ENCODE data around the gene RDH14.

RDH14 gene

DNA sequence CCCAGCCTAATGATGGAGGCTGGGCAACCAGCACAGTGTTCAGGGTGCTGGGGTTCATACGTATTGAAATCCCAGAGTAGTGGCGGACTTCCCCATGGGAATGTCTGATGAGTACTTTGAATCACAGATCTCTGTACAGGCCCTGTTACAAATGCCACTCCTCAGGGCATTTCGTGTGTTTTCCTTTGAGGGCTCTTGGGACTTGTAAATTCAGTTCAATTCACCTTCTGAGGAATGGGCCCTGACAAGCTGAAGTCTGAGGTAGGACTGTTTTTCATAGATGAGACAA is 288 bp upstream of the RDH14 start:
- DNase-seq = no peak

DNA sequence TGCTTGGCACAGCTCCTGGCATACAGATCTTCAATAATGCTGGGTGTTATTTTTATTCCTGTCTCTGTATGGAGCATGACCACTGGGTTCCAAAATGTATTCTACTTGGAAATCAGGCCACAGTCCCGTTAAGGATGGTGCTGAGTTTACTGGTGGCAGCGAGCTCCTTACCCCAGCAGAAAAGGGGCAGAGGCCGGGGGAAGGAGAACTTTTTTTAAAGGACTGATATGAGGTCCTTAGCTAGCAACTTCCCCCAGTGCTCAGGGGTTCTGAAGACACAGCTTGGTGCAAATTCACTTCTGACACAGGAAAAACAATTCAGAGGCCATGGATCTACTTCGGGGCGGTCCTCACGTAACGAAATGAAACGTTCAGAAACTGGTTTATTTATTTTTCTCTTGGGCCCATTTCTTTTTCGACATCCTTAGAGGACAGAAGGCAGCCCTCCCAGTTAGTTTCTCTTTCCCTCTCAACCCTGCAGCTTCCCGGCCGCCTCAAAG is 872 bp downstream of the RDH14 start:
- no peak for DNase-seq

DNA sequence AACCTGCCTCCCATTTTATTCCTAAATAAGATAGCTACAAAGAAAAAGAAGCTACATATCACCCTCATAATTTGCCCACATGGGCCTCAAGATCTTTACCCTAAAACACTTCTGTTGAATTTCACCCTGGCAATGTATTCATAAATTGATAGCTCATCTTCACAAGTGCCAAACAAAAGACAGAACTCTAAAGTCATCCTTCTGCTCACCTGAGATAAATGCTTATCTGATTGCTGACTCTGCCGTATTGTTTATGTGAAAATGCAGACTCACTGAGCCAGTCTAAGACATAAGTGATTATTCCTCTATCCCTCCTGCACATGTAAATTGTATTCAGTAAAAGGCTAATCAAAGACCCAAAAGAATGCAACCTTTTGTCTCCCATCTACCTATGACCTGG is 2.0 kb downstream of the RDH14 start:
- DNase-seq = no peak

DNA sequence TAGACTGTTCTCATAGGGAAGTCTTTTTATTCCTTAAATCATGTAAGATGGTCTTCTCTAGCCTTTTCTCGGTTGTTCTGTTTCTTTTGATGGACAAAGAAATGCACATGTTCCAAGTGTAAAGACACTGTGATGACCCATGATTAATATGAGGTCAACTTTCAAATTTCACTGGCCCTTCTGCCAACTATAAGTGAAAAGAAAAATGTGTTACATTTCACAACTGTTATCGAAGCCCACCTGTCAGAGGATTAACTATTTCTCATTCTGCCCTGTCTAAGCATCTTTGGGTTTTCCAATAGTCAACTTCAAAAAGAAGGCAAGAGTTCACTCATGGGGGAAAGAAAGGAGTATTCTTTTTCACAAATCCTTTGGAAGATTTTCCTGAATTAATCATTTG is 3.3 kb downstream of the RDH14 start:
- no peak for DNase-seq

DNA sequence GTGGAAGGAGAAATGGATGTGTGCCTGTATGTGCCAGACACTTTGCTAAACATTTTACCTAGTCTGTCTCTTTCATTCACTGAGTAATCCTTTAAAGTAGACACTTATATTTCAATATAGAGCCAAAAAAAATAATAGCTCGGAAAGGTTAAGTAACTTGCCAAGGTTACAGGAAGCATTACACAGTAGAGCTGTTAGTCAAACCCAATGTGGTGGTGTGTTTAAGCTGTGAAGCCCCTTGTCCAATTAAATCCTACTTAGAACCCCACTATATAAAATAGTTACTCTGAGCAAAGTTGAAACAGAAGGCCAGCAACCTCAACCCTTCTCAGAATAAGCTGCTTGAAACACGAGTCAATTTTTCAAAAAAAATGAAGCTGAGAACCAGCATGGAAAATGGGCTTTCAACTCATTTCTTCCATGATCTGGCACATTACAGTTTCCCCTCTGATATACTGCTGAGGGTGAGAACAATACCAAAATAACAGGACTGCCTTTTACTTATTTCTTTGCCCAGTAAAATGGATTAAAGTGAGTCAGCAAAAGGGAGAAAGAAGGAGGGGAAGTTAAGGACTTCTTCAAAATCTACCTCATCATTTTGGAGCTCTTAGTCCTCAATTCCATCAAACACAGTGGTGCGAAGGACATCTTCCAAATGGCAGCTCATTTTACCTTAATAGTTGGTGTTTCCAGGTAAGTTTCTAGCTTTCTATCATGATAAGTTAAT is 7.9 kb downstream of the RDH14 start:
- DNase-seq = no peak

DNA sequence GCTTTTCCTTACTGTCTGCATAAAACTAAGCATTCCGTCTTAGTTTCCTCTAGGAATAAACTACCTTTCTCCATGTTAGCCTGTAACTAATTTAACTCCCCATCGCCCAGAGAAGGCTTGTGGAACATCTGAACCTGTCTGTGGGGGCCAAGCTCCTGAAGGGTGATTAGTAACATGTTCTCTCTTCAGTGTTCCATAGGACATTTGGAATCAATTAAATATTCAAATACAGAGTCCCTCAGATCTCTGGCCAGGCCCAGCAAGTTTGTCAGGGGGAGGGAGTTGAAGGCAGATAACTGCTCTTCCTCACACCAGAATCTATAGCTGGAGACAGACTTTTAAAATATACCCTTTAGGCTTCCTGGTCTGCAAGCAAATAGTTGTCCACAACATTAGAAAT is 8.8 kb downstream of the RDH14 start:
- no peak for DNase-seq

DNA sequence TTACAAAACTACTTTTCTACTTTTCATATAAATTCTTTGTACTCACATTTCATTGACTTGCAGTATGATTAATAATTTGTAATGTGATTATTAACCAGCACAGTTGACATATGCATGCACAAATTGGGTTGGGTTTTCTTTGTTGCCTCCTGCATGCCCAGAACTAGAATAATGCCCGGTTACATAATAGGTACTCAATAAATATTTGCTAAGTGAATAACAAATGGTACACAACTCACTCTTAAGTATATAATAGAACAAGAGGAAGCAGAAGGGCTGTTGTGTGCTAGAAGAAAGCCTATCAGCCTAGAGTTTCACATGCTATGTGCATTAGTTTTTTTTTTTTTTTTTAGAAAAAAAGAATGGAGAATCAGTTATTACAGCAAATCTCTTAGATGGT is 9.3 kb downstream of the RDH14 start:
- DNase-seq = no peak

DNA sequence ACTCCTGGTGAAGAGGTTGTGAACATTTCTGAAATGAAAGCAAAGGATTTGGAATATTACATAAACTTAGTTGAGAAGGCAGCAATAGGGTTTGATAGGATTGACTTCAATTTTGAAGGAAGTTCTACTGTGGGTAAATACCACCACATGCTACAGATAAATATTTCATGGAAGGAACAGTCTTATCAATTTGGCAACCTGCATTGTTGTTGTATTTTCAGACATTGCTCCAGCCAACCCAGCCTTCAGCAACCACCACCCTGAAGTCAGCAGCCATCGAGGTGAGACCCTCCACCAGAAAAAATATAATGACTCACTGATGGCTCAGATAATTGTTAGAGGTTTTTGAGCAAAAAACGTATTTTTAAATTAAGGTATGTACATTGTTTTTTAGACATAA is 10.0 kb downstream of the RDH14 start:
- no peak for DNase-seq

DNA sequence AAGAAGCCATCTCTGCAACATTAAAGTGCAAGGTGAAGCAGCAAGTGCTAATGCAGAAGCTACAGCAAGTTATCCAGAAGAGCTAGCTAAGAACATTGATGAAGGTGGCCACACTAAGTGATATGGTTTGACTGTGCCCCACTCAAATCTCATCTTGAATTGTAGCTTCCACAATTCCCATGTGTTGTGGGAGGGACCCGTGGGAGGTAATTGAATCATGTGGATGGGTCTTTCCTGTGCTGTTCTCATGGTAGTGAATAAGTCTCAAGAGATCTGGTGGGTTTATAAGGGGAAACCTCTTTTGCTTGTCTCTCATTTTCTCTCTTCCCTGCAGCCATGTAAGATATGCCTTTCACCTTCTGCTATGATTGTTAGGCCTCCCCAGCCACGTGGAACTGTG is 11.4 kb downstream of the RDH14 start:
- DNase-seq = no peak

DNA sequence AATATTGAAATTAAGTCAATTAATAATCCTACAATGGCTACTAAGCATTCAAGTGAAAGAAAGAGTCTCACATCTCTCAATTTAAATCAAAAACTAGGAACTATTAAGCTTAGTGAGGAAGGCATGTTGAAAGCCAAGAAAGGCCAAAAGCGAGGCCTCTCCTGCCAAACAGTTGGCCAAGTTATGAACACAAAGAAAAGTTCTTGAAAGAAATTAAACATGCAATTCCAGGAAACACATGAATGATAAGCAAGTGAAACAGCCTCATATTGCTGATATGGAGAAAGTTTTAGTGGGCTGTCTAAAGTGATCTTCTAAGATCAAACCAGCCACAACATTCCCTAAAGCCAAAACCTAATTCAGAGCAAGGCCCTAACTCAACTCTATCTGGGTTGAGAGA is 11.8 kb downstream of the RDH14 start:
- DNase-seq = no peak

DNA sequence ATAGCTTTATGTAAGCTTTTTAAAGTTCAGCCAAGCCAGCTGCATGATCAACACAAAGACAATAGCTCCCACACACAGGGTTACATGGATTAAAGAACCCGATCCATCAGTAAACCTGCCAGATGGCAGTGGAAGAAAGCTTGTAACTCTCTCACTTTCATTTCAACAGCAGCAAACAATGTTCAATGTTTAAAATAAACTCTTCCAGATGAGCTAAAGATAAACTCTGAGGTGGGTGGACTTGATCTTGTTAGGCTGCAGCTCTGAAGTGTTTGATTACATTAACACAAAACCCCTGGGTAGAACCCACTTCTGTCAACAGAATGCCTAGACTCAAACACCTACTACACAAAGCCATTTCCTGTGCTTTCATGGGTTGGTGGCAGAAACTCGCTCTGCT is 13.9 kb downstream of the RDH14 start:
- no peak for DNase-seq

DNA sequence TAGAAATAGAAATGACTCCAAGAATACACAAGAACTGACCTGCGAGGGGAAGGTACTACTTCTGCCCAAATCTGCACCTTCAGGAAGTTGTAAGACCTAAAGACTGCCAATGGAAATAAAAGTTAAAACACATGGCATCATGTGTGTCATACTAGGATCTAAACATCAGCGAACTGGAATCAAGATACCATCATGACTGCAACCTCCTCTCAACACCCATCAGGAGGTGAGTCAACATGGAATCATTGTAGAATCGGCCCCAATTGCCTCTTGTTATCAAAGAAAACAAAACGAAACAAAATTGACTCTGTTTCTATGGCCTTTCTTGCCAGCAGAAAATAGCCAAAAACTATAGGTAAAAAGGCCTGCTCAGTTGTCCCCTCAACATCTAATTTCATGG is 15.1 kb downstream of the RDH14 start:
- no peak for DNase-seq

DNA sequence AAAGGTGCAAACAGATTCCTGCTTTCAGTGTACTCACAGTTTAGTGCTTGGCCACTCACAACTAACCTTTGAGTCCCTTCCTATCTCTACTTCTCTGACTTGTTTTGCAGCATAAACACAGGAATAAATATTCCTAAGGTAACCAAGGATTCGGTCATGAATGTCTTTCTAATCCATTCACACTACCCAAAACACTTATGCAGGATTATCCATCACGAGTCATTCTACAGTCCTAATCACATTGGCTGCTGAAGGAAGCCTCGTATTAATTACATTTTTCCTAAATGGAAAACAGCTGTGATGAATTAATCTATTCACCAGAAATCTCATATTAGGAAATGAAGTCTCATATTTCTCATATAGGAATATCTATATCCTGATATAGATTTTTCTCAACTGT is 16.3 kb downstream of the RDH14 start:
- DNase-seq = no peak

DNA sequence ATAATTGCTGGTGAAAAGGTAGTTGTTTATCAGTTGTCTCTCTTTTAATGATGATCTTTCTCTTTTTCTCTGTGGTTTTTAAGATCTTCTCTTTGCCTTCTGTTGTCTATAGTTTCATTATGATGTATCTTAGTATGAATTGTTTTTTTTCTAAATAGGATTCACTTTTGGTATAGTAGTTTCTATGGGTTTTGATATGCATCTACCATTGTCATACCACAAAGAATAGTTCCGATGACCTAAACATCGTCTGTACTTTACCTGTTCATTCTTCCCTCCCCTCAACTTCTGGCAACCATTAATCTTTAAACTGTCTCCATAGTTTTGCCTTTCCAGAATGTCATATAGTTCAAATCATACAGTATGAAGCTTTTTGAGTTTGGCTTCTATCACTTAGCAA is 19.6 kb downstream of the RDH14 start:
- no peak for DNase-seq

DNA sequence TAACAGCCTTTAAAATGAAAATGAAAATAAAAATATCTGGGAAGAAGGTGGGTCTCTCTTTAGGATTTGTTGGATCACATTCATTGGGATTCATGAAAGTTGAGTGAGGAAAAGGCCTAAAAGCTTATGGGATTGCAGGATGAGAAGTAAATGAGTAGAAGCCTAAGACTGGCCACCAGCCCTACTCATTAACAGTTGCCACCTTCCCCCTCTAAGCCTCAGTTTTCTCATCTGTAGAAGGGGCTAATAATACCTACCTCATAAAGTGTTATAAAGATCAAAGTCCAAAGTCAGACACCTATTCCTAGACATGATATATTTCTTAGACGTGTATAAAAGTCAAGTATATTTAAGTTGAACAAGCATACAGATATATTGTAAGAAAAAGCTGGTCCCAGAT is 23.8 kb downstream of the RDH14 start:
- DNase-seq = no peak

DNA sequence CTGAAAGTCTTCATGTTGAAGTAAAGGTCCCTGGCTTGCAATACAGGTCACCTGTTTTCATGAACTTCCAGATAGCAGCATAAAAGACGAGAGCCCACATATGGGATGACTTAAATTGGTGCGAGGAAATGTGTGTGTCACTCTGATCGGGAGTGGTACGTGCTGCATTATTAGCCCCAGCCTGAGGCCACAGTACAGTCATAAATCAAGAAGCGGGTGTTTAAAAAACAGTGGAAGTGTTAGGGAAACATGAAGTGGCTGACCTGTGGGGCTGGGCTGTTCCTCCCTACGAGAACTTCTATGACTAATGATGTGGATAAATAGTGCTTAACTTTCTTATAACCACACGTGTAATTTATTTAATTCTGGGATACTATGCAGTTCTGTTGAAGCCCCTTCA is 24.4 kb downstream of the RDH14 start:
- DNase-seq = no peak

DNA sequence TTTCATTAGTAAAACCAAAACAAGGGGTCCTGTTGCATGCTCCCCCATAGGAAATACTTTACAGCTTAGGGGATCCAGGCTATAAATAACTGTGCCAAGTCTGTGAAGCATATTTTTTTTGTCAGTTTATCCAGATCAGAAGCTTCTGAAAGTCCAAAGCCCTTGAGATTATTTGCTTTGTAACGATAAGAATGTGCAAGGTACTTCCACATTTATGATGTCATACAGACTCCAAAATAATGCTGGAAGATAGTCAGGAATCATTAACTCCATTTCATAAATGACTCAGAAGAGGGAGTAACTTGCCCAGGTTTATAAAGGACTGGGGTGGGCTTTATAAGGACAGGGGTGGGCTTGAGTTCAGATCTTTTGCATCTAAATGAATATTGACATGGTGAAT is 29.3 kb downstream of the RDH14 start:
- DNase-seq = no peak

DNA sequence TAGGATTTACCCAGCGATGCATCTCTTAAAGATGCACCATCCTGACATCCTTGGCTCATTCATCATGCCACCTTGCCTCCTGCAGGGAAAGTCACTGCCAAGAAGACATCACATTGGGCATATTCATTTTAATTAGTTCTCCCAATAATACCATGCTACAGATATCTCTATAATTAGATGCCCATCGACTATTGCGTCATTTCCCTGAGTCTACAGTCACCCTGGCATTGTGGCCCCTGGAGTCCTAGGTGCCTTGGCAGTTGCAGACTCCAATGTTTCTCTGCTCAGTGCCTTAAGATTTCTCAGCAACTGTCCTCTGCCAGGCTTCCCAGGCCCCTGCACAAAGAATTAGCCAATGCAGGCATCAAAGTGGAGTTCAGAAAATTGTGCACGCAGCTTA is 32.6 kb downstream of the RDH14 start:
- DNase-seq = no peak

DNA sequence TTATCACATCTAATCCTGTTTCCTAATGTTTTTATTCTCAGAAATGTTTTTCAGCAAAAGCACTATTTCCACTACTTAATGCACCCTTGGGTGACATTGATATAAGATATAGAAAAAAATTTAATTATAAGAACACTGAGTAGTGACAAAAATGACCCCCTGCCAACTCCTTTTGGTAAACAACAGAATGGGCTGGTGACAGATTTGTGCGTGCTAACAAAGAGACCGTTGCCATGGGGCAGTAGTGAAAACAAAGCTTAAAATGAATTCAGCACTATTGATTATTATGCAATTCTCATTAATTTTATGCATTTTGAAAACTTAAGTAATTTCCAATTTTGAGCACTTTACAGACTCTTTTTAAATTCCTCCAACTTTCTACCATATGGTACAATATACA is 33.1 kb downstream of the RDH14 start:
- DNase-seq = no peak

DNA sequence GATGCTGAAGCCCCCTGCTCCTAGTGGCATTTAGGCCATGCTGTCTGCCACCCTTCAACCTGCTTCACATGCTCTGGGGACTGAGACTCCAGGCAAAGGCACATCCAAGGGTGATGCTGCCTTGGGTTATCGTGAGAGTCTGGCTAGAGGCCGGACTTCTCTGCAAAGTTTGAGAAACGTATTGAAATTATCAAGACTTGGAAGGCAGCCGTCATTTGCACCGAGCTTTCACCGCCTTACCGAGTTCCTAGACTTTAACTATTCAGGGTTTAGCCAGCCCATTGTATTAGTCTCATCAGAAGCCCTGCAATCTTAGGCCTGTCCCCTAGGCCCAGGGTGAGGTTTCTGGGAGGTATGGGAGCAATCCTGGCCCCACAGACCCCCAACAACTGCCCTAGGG is 34.0 kb downstream of the RDH14 start:
- no peak for DNase-seq

DNA sequence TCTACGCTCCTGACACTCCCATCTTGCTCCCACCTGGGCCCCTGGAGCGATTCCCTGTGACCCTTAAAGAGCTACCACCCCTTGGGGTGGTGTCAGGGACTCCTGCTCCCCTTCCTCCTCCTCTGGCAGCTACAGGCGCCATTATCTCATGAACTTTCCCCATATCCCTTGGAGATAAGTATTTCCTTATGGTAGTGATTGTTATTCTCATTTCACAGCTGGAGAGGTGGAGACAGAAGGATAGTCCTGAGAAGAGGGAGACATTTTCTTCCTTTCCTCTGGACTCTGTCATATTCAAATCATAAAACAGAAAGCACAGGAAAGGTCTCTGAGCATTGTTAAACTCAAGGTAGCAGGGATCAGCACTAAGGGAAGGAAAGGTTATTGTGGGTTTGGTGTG is 34.6 kb downstream of the RDH14 start:
- no peak for DNase-seq

DNA sequence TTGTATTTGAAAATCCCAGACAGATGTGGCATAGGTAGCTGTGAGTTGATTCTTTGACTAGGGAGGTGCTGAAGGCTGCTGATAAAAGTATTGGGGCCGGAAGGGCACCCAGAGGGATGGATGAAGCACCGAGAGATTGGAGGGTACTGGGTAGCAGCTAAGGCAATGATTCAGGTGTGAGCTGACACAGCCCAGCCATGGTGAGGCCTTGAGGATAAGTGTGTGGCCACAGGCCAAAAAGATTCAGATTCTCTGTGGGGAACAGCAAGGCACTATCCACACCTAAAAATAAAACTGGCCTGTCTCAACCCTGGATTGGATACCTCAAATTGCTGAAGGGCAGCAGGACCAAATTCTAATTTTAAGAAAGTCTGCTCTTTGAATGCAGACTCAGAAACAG is 35.2 kb downstream of the RDH14 start:
- no peak for DNase-seq

DNA sequence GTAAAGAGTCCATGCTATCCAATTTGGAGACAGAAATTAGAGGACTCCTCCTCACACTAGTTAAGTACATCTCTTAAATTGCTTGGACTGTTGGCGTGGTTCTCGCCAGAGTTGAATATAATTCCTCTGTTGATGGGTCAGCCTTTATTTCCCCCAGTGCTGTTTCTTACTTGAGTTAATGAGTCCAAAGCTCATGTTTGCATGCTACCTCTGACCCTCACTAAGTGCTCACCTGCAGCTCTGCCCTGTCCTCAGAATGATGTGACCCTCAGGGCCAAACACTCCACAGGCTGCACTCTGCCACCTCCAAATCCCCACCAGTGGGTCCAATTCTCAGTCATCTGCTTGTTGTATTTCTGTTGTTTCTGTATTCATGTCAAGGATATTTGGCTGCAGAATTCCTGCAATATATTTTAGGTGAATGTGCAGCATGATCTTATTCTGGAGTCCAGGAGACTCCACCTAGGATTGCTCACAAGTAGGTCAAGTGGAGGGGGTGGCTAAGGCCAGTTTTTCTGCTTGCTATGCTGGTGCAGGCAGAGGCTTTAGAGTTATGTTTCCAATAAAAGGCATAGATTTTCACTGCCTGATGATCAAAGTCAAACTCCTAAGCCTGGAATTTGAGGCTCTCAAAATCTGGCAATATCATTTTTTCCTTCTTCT is 37.8 kb downstream of the RDH14 start:
- DNase-seq = no peak

DNA sequence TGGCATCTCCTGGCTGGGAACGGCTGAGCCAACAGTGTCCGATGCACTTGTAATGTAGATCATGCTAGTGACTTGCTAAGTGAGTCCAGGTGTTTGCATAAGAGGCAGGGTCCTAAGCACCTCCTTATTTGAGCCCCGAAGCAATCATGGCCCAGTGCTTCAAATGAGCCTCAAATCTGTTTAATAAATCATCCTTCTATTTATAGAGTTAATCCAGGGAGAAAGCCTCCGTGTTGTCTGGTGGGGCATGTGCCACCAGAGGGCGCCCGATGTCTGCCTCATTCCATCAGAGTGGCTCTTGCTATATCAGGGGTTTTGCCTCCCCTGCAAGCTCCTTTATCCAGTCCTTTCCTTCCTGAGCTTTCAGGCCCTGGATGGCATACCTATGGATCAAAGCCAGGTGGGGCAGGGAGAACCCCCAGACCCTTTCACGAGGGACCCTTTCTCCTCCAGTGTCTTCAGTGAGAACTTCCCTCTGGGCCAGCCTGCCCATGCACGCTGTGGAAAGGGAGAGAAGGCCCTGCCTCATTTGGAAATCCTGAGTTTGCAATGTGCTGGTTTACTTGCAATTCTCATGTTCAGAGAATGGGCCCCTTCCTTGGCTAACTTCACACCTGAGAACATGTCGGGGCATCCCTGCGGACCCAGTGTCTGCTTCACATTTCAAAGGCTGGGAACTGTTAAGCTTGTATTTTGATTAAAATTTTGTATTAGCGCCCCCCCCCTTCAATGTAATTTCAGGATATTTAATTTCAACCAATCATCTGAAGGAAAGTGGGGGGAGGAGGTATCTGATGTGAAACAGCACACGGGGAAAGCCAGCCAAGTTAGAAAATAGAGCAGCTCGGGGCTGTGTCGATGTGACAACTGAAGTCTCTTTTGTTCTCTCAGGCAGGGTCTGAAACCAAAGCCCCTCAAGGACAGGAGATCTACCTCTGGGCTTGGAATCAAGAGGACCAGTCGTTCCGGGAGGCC is 39.7 kb downstream of the RDH14 start:
- peak; percentile 69 to 73 for DNase-seq

All from stimulated activated CD4-positive, alpha-beta T cell treated with anti-CD3 and anti-CD28 coated beads, Interleukin-2, amount 100 ng/mL, for 48 hours (primary cell).